HCT116 (cell line): ENCODE results near the gene BAHCC1. TPM values are rescaled to one million over a fixed set of nuclear protein-coding genes. Genes with fewer than 3 reads are reported as not detected.

Experiments used
- ATAC-seq: fragments of 200-7000 bp; cut with Tn5 transposase; 2 replicates; pipeline ENCODE4 v1.9.1; 2020; ENCODE audit warnings: mild to moderate bottlenecking, moderate library complexity
- BruUV-seq: library from RNA; stranded (reverse); fragments of 400-500 nt; replicated peaks from 2 replicates; lab custom pipeline; 2021; lab: Mats Ljungman, UMichigan
- CTCF ChIA-PET: fragments of 300-600 bp; sonication (Branson Sonifier 250); formaldehyde crosslinking; loops from one replicate; lab custom pipeline; 2021; ENCODE audit warnings: antibody characterized with exemption; lab: Charles Lee
- POLR2A ChIA-PET: fragments of 300-600, 350-600 bp; sonication (Branson Sonifier 250); formaldehyde crosslinking; loops from one replicate; lab custom pipeline; 2021; ENCODE audit warnings: antibody characterized with exemption; lab: Charles Lee
- RAD21 ChIA-PET, 2 experiments: fragments of 300-600 bp; sonication (Branson Sonifier 250); formaldehyde crosslinking; loops; one replicate each; lab custom pipeline; 2023; ENCODE audit warnings: low total read pairs in 2 of 2; ENCODE audit not compliant: uncharacterized antibody in 2 of 2, unreplicated experiment in 2 of 2, low non-redundant PET in 1 of 2; lab: Charles Lee
- DNase-seq: peaks from one replicate; pipeline ENCODE4 v3.0.0-alpha.2; 2010; ENCODE audit warnings: low read depth, low spot score
- H2AFZ ChIP-seq: fragments of 200-600 bp; shearing (Covaris generic), sonication (generic); 2 replicates; pipeline ENCODE4 v1.6.1; 2017; ENCODE audit warnings: low read depth, mixed run types, mixed read lengths, antibody characterized with exemption, low read length; ENCODE audit not compliant: poor library complexity, severe bottlenecking
- H3K27ac ChIP-seq: 2 replicates; pipeline ENCODE4 v1.5.1; 2012; ENCODE audit warnings: low read depth, low read length
- H3K27me3 ChIP-seq: fragments of 200-600 bp; sonication (generic); 2 replicates; pipeline ENCODE4 v1.6.1; 2016; ENCODE audit warnings: mixed run types, low read length, mixed read lengths; ENCODE audit not compliant: insufficient read depth
- H3K36me3 ChIP-seq, 2 experiments: fragments of 200-500 bp in 1 of 2; fragments of 200-600 bp in 1 of 2; sonication (Bioruptor generic) in 1 of 2; sonication (generic) in 1 of 2; 2 replicates each; pipeline versions ENCODE4 v1.5.1 to v1.6.1; 2014 to 2016; ENCODE audit warnings: low read length in 2 of 2, inconsistent platforms in 1 of 2, mixed read lengths in 1 of 2, mixed run types in 1 of 2; ENCODE audit not compliant: insufficient read depth in 2 of 2, control insufficient read depth in 1 of 2
- H3K4me1 ChIP-seq, 2 experiments: fragments of 200-600 bp in 1 of 2; sonication (generic) in 1 of 2; 2 replicates each; pipeline versions ENCODE4 v1.5.1 to v1.6.1; 2012 to 2017; ENCODE audit warnings: low read length in 2 of 2, inconsistent platforms in 1 of 2, mild to moderate bottlenecking in 1 of 2, mixed read lengths in 1 of 2, mixed run types in 1 of 2, moderate library complexity in 1 of 2; ENCODE audit not compliant: insufficient read depth in 2 of 2, control insufficient read depth in 1 of 2
- H3K4me2 ChIP-seq: fragments of 200-600 bp; sonication (generic); 2 replicates; pipeline ENCODE4 v1.6.1; 2017; ENCODE audit warnings: mixed run types, low read length, mixed read lengths
- H3K4me3 ChIP-seq, 2 experiments: fragments of 200-600 bp in 1 of 2; sonication (generic) in 1 of 2; replicated peaks in 1 of 2; 2 replicates each; pipeline ENCODE4 v1.5.1; 2011 to 2016; ENCODE audit warnings: low read length in 2 of 2, control low read depth in 1 of 2, low read depth in 1 of 2, mild to moderate bottlenecking in 1 of 2, mixed read lengths in 1 of 2, mixed run types in 1 of 2
- H3K79me2 ChIP-seq: fragments of 200-600 bp; sonication (generic); 2 replicates; pipeline ENCODE4 v1.6.1; 2017; ENCODE audit warnings: mild to moderate bottlenecking, mixed run types, low read length, moderate library complexity, mixed read lengths; ENCODE audit not compliant: insufficient read depth
- H3K9ac ChIP-seq: fragments of 200-600 bp; sonication (generic); 2 replicates; pipeline ENCODE4 v1.6.1; 2016; ENCODE audit warnings: low read length, mixed read lengths
- H3K9me2 ChIP-seq: fragments of 200-600 bp; sonication (generic), shearing (Covaris generic); 2 replicates; pipeline ENCODE4 v1.6.1; 2017; ENCODE audit warnings: mixed run types, mild to moderate bottlenecking, moderate library complexity; ENCODE audit not compliant: insufficient read depth
- H3K9me3 ChIP-seq, 2 experiments: fragments of 200-500 bp in 1 of 2; fragments of 200-600 bp in 1 of 2; sonication (Bioruptor generic) in 1 of 2; sonication (generic) in 1 of 2; 2 replicates each; pipeline ENCODE4 v1.6.1; 2014 to 2017; ENCODE audit warnings: low read length in 2 of 2, mixed read lengths in 2 of 2, inconsistent platforms in 1 of 2, low read depth in 1 of 2, mild to moderate bottlenecking in 1 of 2, mixed run types in 1 of 2, moderate library complexity in 1 of 2; ENCODE audit not compliant: control insufficient read depth in 1 of 2, insufficient read depth in 1 of 2
- H4K20me1 ChIP-seq: fragments of 200-600 bp; sonication (generic), shearing (Covaris generic); 2 replicates; pipeline ENCODE4 v1.6.1; 2017; ENCODE audit warnings: mixed run types, mild to moderate bottlenecking, moderate library complexity; ENCODE audit not compliant: insufficient read depth
- CBX3 ChIP-seq: IDR thresholded peaks from 2 replicates; pipeline ENCODE4 v1.6.1; 2012; ENCODE audit warnings: low read depth
- CEBPB ChIP-seq: IDR thresholded peaks from 2 replicates; pipeline ENCODE4 v1.6.1; 2012; ENCODE audit warnings: low read depth
- EGR1 ChIP-seq: IDR thresholded peaks from 2 replicates; pipeline ENCODE4 v1.6.1; 2012; ENCODE audit warnings: low read depth
- ELF1 ChIP-seq: IDR thresholded peaks from 2 replicates; pipeline ENCODE4 v1.6.1; 2012; ENCODE audit warnings: low read depth, borderline replicate concordance
- EZH2 ChIP-seq: fragments of 200-600 bp; sonication (generic); IDR thresholded peaks from 2 replicates; pipeline ENCODE4 v1.6.1; 2017; ENCODE audit warnings: antibody characterized with exemption, mixed run types
- EZH2phosphoT487 ChIP-seq: fragments of 200-600 bp; IDR thresholded peaks from 2 replicates; pipeline ENCODE4 v1.6.1; 2018; ENCODE audit warnings: antibody characterized with exemption, borderline replicate concordance
- FOSL1 ChIP-seq: IDR thresholded peaks from 2 replicates; pipeline ENCODE4 v1.6.1; 2012; ENCODE audit warnings: low read depth
- JUND ChIP-seq: IDR thresholded peaks from 2 replicates; pipeline ENCODE4 v1.6.1; 2012
- POLR2A ChIP-seq: IDR thresholded peaks from 2 replicates; pipeline ENCODE4 v1.7.0; 2011; ENCODE audit warnings: borderline replicate concordance; ENCODE audit not compliant: insufficient read depth, insufficient read length; ENCODE audit errors: extremely low read depth
- POLR2AphosphoS5 ChIP-seq: IDR thresholded peaks from 2 replicates; pipeline ENCODE4 v1.6.1; 2011; ENCODE audit warnings: mild to moderate bottlenecking, low read depth, low read length, moderate library complexity
- SIN3A ChIP-seq: IDR thresholded peaks from 2 replicates; pipeline ENCODE4 v1.6.1; 2012; ENCODE audit warnings: low read depth
- SP1 ChIP-seq: IDR thresholded peaks from 2 replicates; pipeline ENCODE4 v1.6.1; 2012; ENCODE audit warnings: low read depth
- SRF ChIP-seq: IDR thresholded peaks from 2 replicates; pipeline ENCODE4 v1.6.1; 2012; ENCODE audit warnings: low read depth
- TCF7L2 ChIP-seq: IDR thresholded peaks from 2 replicates; pipeline ENCODE4 v1.7.0; 2011; ENCODE audit warnings: borderline replicate concordance, inconsistent platforms; ENCODE audit not compliant: insufficient read depth, insufficient read length; ENCODE audit errors: extremely low read depth
- YY1 ChIP-seq: IDR thresholded peaks from 2 replicates; pipeline ENCODE4 v1.6.1; 2011; ENCODE audit warnings: low read length, low read depth, moderate library complexity, mild to moderate bottlenecking; ENCODE audit not compliant: insufficient replicate concordance; ENCODE audit errors: extremely low read depth
- ZFX ChIP-seq: fragments of 450-650 bp; IDR thresholded peaks from 2 replicates; pipeline ENCODE4 v1.6.1; 2017
- ZNF274 ChIP-seq: fragments of 200-500 bp; sonication (Bioruptor generic); IDR thresholded peaks from 2 replicates; pipeline ENCODE4 v1.6.1; 2014; ENCODE audit warnings: mild to moderate bottlenecking, low read depth, low read length, inconsistent platforms
- intact Hi-C: fragments of 100-400 bp; cut with micrococcal nuclease; formaldehyde crosslinking; loops from 2 replicates; pipeline ENCODE4 v1.10.0; 2022
- total RNA-seq: library from RNA; stranded (reverse); gene quantifications from one replicate; pipeline ENCODE4 v1.2.1, GENCODE V29; 2021; ENCODE audit not compliant: unreplicated experiment
- TF ChIP-seq, protein P1 (sequence below): IDR thresholded peaks from 2 replicates; pipeline ENCODE4 v1.6.1; 2011; ENCODE audit warnings: mild to moderate bottlenecking, low read length, moderate library complexity; ENCODE audit not compliant: insufficient replicate concordance; ENCODE audit errors: extremely low read depth
- TF ChIP-seq, protein P2 (sequence below): IDR thresholded peaks from 2 replicates; pipeline ENCODE4 v1.6.1; 2012
- TF ChIP-seq, protein P3 (sequence below): IDR thresholded peaks from 2 replicates; pipeline ENCODE4 v1.6.1; 2012; ENCODE audit warnings: low read depth

BAHCC1 gene
- total RNA-seq, 1 experiment from 2014 or later, result 45.2 TPM

DNA sequence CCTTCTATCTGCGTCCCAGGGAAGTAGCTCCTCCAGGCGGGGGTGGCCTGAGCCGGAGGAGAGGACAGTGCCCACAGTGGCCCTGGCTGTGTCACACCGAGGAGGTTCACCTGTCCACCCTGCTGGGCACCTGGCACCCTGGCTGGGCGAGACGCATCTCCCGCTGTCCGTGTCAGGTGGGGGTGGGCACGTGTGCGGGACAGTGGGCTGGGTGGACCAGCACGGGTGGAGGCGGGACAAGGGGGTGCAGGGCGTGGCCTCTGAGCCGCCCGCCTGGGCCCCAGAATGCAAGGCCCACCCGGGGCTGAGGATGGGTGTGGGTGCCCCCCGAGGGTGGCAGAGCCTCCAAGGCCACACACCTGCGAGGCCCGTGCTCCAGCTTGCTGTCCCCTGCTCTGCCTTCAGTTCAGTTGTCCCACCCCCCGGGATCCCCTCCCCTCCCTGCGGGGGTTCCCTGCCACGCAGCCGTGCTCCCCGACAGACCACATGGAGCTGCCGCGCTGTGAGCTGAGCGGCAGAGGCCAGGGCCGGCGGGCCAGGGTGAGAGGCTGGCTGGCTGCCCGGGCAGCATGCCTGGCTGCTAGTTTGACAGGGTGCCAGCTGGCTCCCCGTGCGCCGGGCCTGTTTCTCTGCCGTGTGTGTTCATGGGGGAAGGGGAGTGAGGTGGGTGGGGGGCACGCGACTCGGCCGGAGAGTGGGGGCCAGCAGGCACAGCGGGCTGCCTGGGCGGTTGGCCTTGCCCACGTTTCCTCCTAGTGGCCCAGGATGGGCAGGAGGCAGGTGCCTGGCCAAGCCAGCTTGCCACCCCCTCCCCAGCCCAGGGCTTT, 33.9 kb downstream of the BAHCC1 start:
- CTCF ChIA-PET, result interaction anchor here (0.8 to 4.4 kb wide), 4 partner anchors 9 to 137 kb away, joined by 3 to 33 read pairs (median 4); no protein-coding TSS in a partner anchor
- peak overlapping the region; percentile 55 for H3K9ac ChIP-seq
- TF ChIP-seq ELF1 (no peak), SP1 (no peak), JUND (no peak), POLR2AphosphoS5 (peak; percentile 53), POLR2A (no peak), ZNF274 (no peak), EGR1 (no peak), ZFX (peak; percentile 50; the same call in 1 of the 2 replicates), FOSL1 (no peak), EZH2phosphoT487 (no peak), CEBPB (no peak), SRF (no peak), TCF7L2 (peak; percentile 70), SIN3A (no peak), CBX3 (no peak), YY1 (peak; percentile 11), EZH2 (no peak)
- TF ChIP-seq, protein P1, sequence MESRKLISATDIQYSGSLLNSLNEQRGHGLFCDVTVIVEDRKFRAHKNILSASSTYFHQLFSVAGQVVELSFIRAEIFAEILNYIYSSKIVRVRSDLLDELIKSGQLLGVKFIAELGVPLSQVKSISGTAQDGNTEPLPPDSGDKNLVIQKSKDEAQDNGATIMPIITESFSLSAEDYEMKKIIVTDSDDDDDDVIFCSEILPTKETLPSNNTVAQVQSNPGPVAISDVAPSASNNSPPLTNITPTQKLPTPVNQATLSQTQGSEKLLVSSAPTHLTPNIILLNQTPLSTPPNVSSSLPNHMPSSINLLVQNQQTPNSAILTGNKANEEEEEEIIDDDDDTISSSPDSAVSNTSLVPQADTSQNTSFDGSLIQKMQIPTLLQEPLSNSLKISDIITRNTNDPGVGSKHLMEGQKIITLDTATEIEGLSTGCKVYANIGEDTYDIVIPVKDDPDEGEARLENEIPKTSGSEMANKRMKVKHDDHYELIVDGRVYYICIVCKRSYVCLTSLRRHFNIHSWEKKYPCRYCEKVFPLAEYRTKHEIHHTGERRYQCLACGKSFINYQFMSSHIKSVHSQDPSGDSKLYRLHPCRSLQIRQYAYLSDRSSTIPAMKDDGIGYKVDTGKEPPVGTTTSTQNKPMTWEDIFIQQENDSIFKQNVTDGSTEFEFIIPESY, result no peak
- TF ChIP-seq, protein P2, sequence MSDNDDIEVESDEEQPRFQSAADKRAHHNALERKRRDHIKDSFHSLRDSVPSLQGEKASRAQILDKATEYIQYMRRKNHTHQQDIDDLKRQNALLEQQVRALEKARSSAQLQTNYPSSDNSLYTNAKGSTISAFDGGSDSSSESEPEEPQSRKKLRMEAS, result peak; percentile 92
- TF ChIP-seq, protein P3, sequence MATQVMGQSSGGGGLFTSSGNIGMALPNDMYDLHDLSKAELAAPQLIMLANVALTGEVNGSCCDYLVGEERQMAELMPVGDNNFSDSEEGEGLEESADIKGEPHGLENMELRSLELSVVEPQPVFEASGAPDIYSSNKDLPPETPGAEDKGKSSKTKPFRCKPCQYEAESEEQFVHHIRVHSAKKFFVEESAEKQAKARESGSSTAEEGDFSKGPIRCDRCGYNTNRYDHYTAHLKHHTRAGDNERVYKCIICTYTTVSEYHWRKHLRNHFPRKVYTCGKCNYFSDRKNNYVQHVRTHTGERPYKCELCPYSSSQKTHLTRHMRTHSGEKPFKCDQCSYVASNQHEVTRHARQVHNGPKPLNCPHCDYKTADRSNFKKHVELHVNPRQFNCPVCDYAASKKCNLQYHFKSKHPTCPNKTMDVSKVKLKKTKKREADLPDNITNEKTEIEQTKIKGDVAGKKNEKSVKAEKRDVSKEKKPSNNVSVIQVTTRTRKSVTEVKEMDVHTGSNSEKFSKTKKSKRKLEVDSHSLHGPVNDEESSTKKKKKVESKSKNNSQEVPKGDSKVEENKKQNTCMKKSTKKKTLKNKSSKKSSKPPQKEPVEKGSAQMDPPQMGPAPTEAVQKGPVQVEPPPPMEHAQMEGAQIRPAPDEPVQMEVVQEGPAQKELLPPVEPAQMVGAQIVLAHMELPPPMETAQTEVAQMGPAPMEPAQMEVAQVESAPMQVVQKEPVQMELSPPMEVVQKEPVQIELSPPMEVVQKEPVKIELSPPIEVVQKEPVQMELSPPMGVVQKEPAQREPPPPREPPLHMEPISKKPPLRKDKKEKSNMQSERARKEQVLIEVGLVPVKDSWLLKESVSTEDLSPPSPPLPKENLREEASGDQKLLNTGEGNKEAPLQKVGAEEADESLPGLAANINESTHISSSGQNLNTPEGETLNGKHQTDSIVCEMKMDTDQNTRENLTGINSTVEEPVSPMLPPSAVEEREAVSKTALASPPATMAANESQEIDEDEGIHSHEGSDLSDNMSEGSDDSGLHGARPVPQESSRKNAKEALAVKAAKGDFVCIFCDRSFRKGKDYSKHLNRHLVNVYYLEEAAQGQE, result no peak

More for the DNA sequence above, 33.9 kb downstream of the BAHCC1 start:
- no TSS peak for BruUV-seq
- peaks cover 10% of the 10 kb centered on the region for H3K79me2 ChIP-seq
- peak overlapping the region in 1 of 2 experiments; percentile 38; a peak in 1 of 4 replicates for H3K4me3 ChIP-seq
- ChIA-PET POLR2A (interaction anchor here (0.7 to 1.8 kb wide), 5 partner anchors 10 to 49 kb away, joined by 3 to 6 read pairs (median 4); partner anchors contain the start of gene BAHCC1), RAD21 (interaction anchor here (0.6 to 1.4 kb wide), 4 partner anchors 27 to 100 kb away, joined by 3 to 11 read pairs (median 6); no protein-coding TSS in a partner anchor)
- H3K27me3 ChIP-seq, result no peaks in the 10 kb centered on the region
- ATAC-seq (peak; percentile 76), DNase-seq (no peak)
- intact Hi-C loops, result no loop called here
- H2AFZ ChIP-seq, result no peak overlapping the region
- H3K4me2 ChIP-seq, result peak overlapping the region; percentile 70
- no peaks in the 10 kb centered on the region for H4K20me1 ChIP-seq
- no peaks in the 10 kb centered on the region for H3K9me2 ChIP-seq
- H3K4me1 ChIP-seq, result peaks cover 21 to 45% of the 10 kb centered on the region in 2 experiments
- peaks cover 0 to 18% of the 10 kb centered on the region in 2 experiments; a peak in 1 of 4 replicates for H3K9me3 ChIP-seq
- no peak overlapping the region; the same call in 1 of the 2 replicates for H3K27ac ChIP-seq
- H3K36me3 ChIP-seq, result no peaks in the 10 kb centered on the region
